A549 (cell line): ENCODE measurements around the gene RASA3. TPM values are rescaled to one million over a fixed set of nuclear protein-coding genes. Genes with fewer than 3 reads are reported as not detected.

Experiments
- ATAC-seq, 2 experiments: fragments of 200-7000 bp in 1 of 2; fragments of >200 bp in 1 of 2; cut with Nextera tagmentation in 1 of 2; cut with Tn5 transposase in 1 of 2; 3 replicates each; pipeline versions ENCODE4 v1.8.0 to v1.9.1; 2018 to 2020; ENCODE audit warnings: mild to moderate bottlenecking in 1 of 2, moderate library complexity in 1 of 2
- CTCF ChIA-PET: fragments of 300-600 bp; sonication (Branson Sonifier 250); formaldehyde crosslinking; extraction: SDS; loops from one replicate; lab custom pipeline; 2021; ENCODE audit warnings: antibody characterized with exemption, inconsistent platforms; lab: Yijun Ruan, JAX
- POLR2A ChIA-PET: fragments of 350-600 bp; formaldehyde crosslinking; extraction: SDS; loops from one replicate; lab custom pipeline; 2021; ENCODE audit warnings: antibody characterized with exemption, inconsistent platforms; lab: Yijun Ruan, JAX
- DNase-seq, 2 experiments: peaks; one replicate each; pipeline versions ENCODE4 v3.0.0 to v3.0.0-alpha.2; 2011 to 2016; ENCODE audit warnings: low read depth in 1 of 2, low spot score in 1 of 2
- FAIRE-seq: peaks from 2 replicates; lab custom pipeline; 2011; peaks lifted over from hg19 to GRCh38; lab: Jason Lieb, UNC
- H3K27ac ChIP-seq, 2 experiments: fragments of >200 bp; sonication (Bioruptor Twin); formaldehyde crosslinking; 3 replicates each; pipeline ENCODE4 v1.5.1; 2016 to 2017
- H3K4me1 ChIP-seq: fragments of >200 bp; sonication (Bioruptor Twin); formaldehyde crosslinking; 3 replicates; pipeline ENCODE4 v1.6.1; 2016
- H3K4me2 ChIP-seq: fragments of >200 bp; sonication (Bioruptor Twin); formaldehyde crosslinking; 3 replicates; pipeline ENCODE4 v1.6.1; 2016
- H3K4me3 ChIP-seq: fragments of >200 bp; sonication (Bioruptor Twin); formaldehyde crosslinking; 3 replicates; pipeline ENCODE4 v1.5.1; 2016
- H3K9me3 ChIP-seq: fragments of >200 bp; sonication (Bioruptor Twin); formaldehyde crosslinking; 3 replicates; pipeline ENCODE4 v1.6.1; 2016
- BHLHE40 ChIP-seq: IDR thresholded peaks from 2 replicates; pipeline ENCODE4 v1.6.1; 2012; ENCODE audit warnings: low read depth, low read length, inconsistent platforms
- CEBPB ChIP-seq, 2 experiments: fragments of >200 bp in 1 of 2; sonication (Bioruptor Twin) in 1 of 2; formaldehyde crosslinking in 1 of 2; IDR thresholded peaks; 2 replicates each; pipeline ENCODE4 v1.6.1; 2012 to 2016
- CHD2 ChIP-seq: fragments of 150-350 bp; IDR thresholded peaks from 2 replicates; pipeline ENCODE4 v1.6.1; 2014; ENCODE audit warnings: low read length; ENCODE audit not compliant: partially characterized antibody
- CHD4 ChIP-seq: fragments of 200-600 bp; sonication (generic); IDR thresholded peaks from 2 replicates; pipeline ENCODE4 v1.6.1; 2016; ENCODE audit warnings: antibody characterized with exemption, mild to moderate bottlenecking, borderline replicate concordance
- EHMT2 ChIP-seq: fragments of 200-600 bp; sonication (generic); IDR thresholded peaks from 2 replicates; pipeline ENCODE4 v1.6.1; 2016; ENCODE audit warnings: antibody characterized with exemption, low read depth, mild to moderate bottlenecking, moderate library complexity
- ELK1 ChIP-seq: fragments of 150-350 bp; IDR thresholded peaks from 2 replicates; pipeline ENCODE4 v1.6.1; 2014; ENCODE audit warnings: low read depth, mild to moderate bottlenecking, low read length
- EP300 ChIP-seq, 2 experiments: fragments of >200 bp; sonication (Bioruptor Twin); formaldehyde crosslinking; IDR thresholded peaks; 2 replicates in 1 of 2; 3 replicates in 1 of 2; pipeline ENCODE4 v1.6.1; 2016 to 2017
- ESRRA ChIP-seq: fragments of 150-350 bp; IDR thresholded peaks from 2 replicates; pipeline ENCODE4 v1.6.1; 2014; ENCODE audit warnings: mild to moderate bottlenecking, low read length, borderline replicate concordance
- HES2 ChIP-seq: fragments of >200 bp; sonication (Bioruptor Twin); formaldehyde crosslinking; IDR thresholded peaks from 2 replicates; pipeline ENCODE4 v1.6.1; 2016
- HEYL ChIP-seq: fragments of 250-450 bp; sonication (Bioruptor Pico); IDR thresholded peaks from 2 replicates; pipeline ENCODE4 v1.8.0; 2021; ENCODE audit warnings: mild to moderate bottlenecking, moderate library complexity
- JUNB ChIP-seq: fragments of >200 bp; sonication (Bioruptor Twin); formaldehyde crosslinking; IDR thresholded peaks from 2 replicates; pipeline ENCODE4 v1.6.1; 2016
- KDM1A ChIP-seq: fragments of 200-600 bp; sonication (generic); IDR thresholded peaks from 2 replicates; pipeline ENCODE4 v1.6.1; 2016; ENCODE audit warnings: low read depth, mild to moderate bottlenecking
- KDM5A ChIP-seq: fragments of 200-600 bp; sonication (generic); IDR thresholded peaks from 2 replicates; pipeline ENCODE4 v1.6.1; 2016; ENCODE audit warnings: antibody characterized with exemption, mild to moderate bottlenecking
- MAZ ChIP-seq: fragments of 150-350 bp; IDR thresholded peaks from 2 replicates; pipeline ENCODE4 v1.6.1; 2014; ENCODE audit warnings: antibody characterized with exemption, low read depth, low read length, borderline replicate concordance
- NPAS2 ChIP-seq: fragments of 250-450 bp; sonication (Bioruptor Pico); IDR thresholded peaks from 2 replicates; pipeline ENCODE4 v1.8.0; 2022; ENCODE audit warnings: mild to moderate bottlenecking, moderate library complexity, borderline replicate concordance
- POLR2AphosphoS2 ChIP-seq: conservative IDR thresholded peaks from 2 replicates; pipeline ENCODE4 v1.6.1; 2012; ENCODE audit warnings: low read length, improper control_type of control experiment, inconsistent platforms
- RARB ChIP-seq: fragments of 250-450 bp; sonication (Bioruptor Pico); IDR thresholded peaks from 2 replicates; pipeline ENCODE4 v1.8.0; 2021; ENCODE audit warnings: mild to moderate bottlenecking, moderate library complexity
- RFX5 ChIP-seq: fragments of 450-650 bp; IDR thresholded peaks from 2 replicates; pipeline ENCODE4 v1.7.1; 2014; ENCODE audit warnings: antibody characterized with exemption, mild to moderate bottlenecking, moderate library complexity
- TP53 ChIP-seq: fragments of 250-450 bp; sonication (Bioruptor Pico); IDR thresholded peaks from 2 replicates; pipeline ENCODE4 v1.5.0; 2021; ENCODE audit warnings: mild to moderate bottlenecking, moderate library complexity
- ZFP36 ChIP-seq: fragments of 450-650 bp; IDR thresholded peaks from 2 replicates; pipeline ENCODE4 v1.6.1; 2014; ENCODE audit warnings: borderline replicate concordance; ENCODE audit not compliant: partially characterized antibody
- WGBS: methylation state at CpG from one replicate; pipeline ENCODE4 v1.1.6; 2017; ENCODE audit errors: missing lambda C conversion rate; 5-methylcytosine and 5-hydroxymethylcytosine counted together
- polyA plus RNA-seq, 4 experiments: library from polyadenylated mRNA; depleted of rRNA in 3 of 4; stranded (reverse); fragments of >200 nt; fragmentation: RNase III in 1 of 4; extraction: RNeasy Plus Mini Kit Qiagen cat#74134 plus additional on column Dnase treatment in 1 of 4; gene quantifications; 2 replicates in 3 of 4; 3 replicates in 1 of 4; pipeline ENCODE4 v1.2.3, GENCODE V29; 2011 to 2017
- TF ChIP-seq, protein P1 (sequence below): fragments of 250-450 bp; sonication (Bioruptor Pico); IDR thresholded peaks from 2 replicates; pipeline ENCODE4 v1.5.0; 2021; ENCODE audit warnings: mild to moderate bottlenecking, moderate library complexity, borderline replicate concordance
- TF ChIP-seq, protein P2 (sequence below): fragments of 450-650 bp; IDR thresholded peaks from 2 replicates; pipeline ENCODE4 v1.6.1; 2014; ENCODE audit warnings: antibody characterized with exemption

The RASA3 gene
- polyA plus RNA-seq, 2 of the 4 experiments (the other 2 are of a cell fraction), result 4.3 to 7.6 TPM

- Histone ChIP-seq H3K4me3 (no peak overlapping the region), H3K9me3 (no peaks in the 10 kb centered on the region), H3K4me1 (peaks cover 6% of the 10 kb centered on the region; the same call in 2 of the 3 replicates), H3K4me2 (no peak overlapping the region), H3K27ac (no peak overlapping the region)
- no peak for DNase-seq
- POLR2A ChIA-PET, result no interaction called here
- ATAC-seq, result no peak
- TF ChIP-seq, protein P1, sequence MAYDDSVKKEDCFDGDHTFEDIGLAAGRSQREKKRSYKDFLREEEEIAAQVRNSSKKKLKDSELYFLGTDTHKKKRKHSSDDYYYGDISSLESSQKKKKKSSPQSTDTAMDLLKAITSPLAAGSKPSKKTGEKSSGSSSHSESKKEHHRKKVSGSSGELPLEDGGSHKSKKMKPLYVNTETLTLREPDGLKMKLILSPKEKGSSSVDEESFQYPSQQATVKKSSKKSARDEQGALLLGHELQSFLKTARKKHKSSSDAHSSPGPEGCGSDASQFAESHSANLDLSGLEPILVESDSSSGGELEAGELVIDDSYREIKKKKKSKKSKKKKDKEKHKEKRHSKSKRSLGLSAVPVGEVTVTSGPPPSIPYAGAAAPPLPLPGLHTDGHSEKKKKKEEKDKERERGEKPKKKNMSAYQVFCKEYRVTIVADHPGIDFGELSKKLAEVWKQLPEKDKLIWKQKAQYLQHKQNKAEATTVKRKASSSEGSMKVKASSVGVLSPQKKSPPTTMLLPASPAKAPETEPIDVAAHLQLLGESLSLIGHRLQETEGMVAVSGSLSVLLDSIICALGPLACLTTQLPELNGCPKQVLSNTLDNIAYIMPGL (CRISPR knock-in tag), result no peak
- no peak for TF ChIP-seq BHLHE40
- no peak for TF ChIP-seq HEYL (CRISPR knock-in tag)
- no peak for TF ChIP-seq ZFP36
- no peak for TF ChIP-seq RARB
- TF ChIP-seq NPAS2 (CRISPR knock-in tag), result no peak
- TF ChIP-seq CEBPB (IDR thresholded peaks at IDR 0.05), result no peak
- no peak for TF ChIP-seq EHMT2
- no peak for TF ChIP-seq CHD2
- TF ChIP-seq ESRRA, result no peak
- FAIRE-seq, result no peak
- CTCF ChIA-PET, result no interaction called here
- 93% methylated on average over 18 of the region's 21 CpGs for WGBS
Measured at GRCh38 chr13:114027826-114028225, 104.6 kb downstream of the RASA3 start.

GRCh38 chr13:114027046-114027715, 105.2 kb downstream of the RASA3 start:
- no peak overlapping the region for H3K27ac ChIP-seq
- POLR2A ChIA-PET, result no interaction called here
- CTCF ChIA-PET, result no interaction called here
- H3K4me2 ChIP-seq, result no peak overlapping the region
- 89% methylated on average over 21 of the region's 21 CpGs for WGBS
- TF ChIP-seq MAZ, result no peak
- no peak for TF ChIP-seq HEYL (CRISPR knock-in tag)
- no peak for TF ChIP-seq EP300 (IDR thresholded peaks at IDR 0.05)
- TF ChIP-seq, protein P2, sequence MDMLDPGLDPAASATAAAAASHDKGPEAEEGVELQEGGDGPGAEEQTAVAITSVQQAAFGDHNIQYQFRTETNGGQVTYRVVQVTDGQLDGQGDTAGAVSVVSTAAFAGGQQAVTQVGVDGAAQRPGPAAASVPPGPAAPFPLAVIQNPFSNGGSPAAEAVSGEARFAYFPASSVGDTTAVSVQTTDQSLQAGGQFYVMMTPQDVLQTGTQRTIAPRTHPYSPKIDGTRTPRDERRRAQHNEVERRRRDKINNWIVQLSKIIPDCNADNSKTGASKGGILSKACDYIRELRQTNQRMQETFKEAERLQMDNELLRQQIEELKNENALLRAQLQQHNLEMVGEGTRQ, result no peak
- no peak for TF ChIP-seq HES2
- TF ChIP-seq JUNB, result no peak
- TF ChIP-seq CHD4, result no peak
- TF ChIP-seq TP53 (CRISPR knock-in tag), result no peak
- TF ChIP-seq KDM5A, result no peak
- no peak for TF ChIP-seq POLR2AphosphoS2
- TF ChIP-seq ELK1, result no peak
- TF ChIP-seq RFX5, result no peak
- TF ChIP-seq KDM1A, result no peak
- ATAC-seq (no peak), FAIRE-seq (no peak), DNase-seq (no peak)
- H3K4me3 ChIP-seq, result no peak overlapping the region
- H3K4me1 ChIP-seq, result peaks cover 4% of the 10 kb centered on the region; the same call in 2 of the 3 replicates
- no peaks in the 10 kb centered on the region for H3K9me3 ChIP-seq
